ENCODE data around the gene LRRC71. TPM values are rescaled to one million over a fixed set of nuclear protein-coding genes. Genes with fewer than 3 reads are reported as not detected.
A peak's percentile ranks its signal among the peaks of the same experiment; 100 is the strongest.

The LRRC71 gene
- total RNA-seq, 2 donors from 2014 or later: not detected

GRCh38 chr1:156884560-156885184, 35.8 kb upstream of the LRRC71 start:
- H3K27me3 Mint-ChIP-seq: peaks cover 88% of the 10 kb centered on the region
- ATAC-seq (no peak), DNase-seq (no peak)
- H3K36me3 Mint-ChIP-seq (ENCODE audit: low read depth): peaks cover 7% of the 10 kb centered on the region
- no peak overlapping the region for H3K4me3 Mint-ChIP-seq
- no peak overlapping the region for H3K27ac Mint-ChIP-seq
- H3K4me1 Mint-ChIP-seq: peaks cover 13% of the 10 kb centered on the region
- no peaks in the 10 kb centered on the region for H3K9me3 ChIP-seq (ENCODE audit: control insufficient read depth, low read length, poor library complexity, severe bottlenecking)

DNA sequence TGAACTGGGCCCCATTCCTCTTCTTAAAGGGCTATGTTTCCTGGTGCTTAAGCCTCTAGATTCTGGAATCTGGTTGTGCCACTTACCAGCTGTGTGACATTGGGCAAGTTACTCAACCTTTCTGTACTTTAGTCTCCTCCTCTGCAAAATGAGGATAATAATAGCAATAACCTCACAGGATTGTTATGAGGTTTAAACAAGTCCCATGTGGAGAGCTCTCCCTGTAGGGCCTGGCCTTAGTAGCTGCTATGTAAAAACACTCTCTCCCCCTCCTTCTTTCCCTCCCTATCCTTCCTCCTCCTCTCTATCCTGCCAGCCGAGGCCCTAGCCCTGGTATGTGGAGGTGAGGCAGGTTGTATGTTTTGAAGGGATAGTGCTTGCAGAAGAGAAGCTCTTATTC, 35.1 kb upstream of the LRRC71 start:
- H3K9me3 ChIP-seq (ENCODE audit: control insufficient read depth, low read length, poor library complexity, severe bottlenecking): no peaks in the 10 kb centered on the region
- Mint-ChIP-seq H3K27ac (no peak overlapping the region), H3K27me3 (peaks cover 88% of the 10 kb centered on the region), H3K4me1 (peaks cover 17% of the 10 kb centered on the region), H3K36me3 (ENCODE audit: low read depth) (peaks cover 7% of the 10 kb centered on the region), H3K4me3 (no peak overlapping the region)
- ATAC-seq (no peak), DNase-seq (no peak)

DNA sequence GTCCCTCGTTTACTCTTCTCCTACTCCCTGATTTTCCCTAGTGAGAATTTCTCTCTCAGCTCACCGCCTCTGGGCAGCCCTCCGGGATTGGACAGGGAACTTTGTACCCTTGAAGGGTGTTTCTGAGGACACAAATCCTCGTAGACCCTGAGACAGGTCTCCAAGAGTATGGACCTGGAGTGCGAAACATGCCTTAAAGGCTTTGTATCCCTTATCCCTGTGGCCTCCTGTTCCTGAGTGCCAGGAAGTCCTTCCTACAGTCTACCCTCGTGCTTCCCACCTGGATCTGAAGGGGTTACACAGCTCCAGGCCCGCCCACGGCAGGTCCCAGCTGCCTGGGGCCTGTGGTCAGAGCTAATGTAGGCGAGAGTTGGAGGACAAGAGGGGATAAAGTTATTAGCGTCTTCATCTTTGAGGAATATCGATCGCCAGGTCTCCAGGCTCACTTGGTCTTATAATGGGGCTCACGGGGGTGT, 34.5 kb upstream of the LRRC71 start:
- no peaks in the 10 kb centered on the region for H3K9me3 ChIP-seq (ENCODE audit: control insufficient read depth, low read length, poor library complexity, severe bottlenecking)
- no peak overlapping the region for H3K27ac Mint-ChIP-seq
- no peak overlapping the region for H3K4me3 Mint-ChIP-seq
- H3K36me3 Mint-ChIP-seq (ENCODE audit: low read depth): peaks cover 7% of the 10 kb centered on the region
- H3K27me3 Mint-ChIP-seq: peaks cover 84% of the 10 kb centered on the region
- H3K4me1 Mint-ChIP-seq: peaks cover 19% of the 10 kb centered on the region
- no peak for ATAC-seq
- DNase-seq: no peak

- H3K27me3 Mint-ChIP-seq: peaks cover 76% of the 10 kb centered on the region
- H3K4me3 Mint-ChIP-seq: no peak overlapping the region
- no peak overlapping the region for H3K27ac Mint-ChIP-seq
These were observed 33.7 kb upstream of the LRRC71 start for GRCh38 chr1:156886583-156887281.

GRCh38 chr1:156887317-156887716, 33.1 kb upstream of the LRRC71 start:
- DNase-seq (no peak), ATAC-seq (no peak)
- H3K9me3 ChIP-seq (ENCODE audit: control insufficient read depth, low read length, poor library complexity, severe bottlenecking): no peaks in the 10 kb centered on the region
- H3K27me3 Mint-ChIP-seq: peaks cover 70% of the 10 kb centered on the region
- H3K36me3 Mint-ChIP-seq (ENCODE audit: low read depth): peaks cover 7% of the 10 kb centered on the region
- peaks cover 22% of the 10 kb centered on the region for H3K4me1 Mint-ChIP-seq
- no peak overlapping the region for H3K27ac Mint-ChIP-seq
- no peak overlapping the region for H3K4me3 Mint-ChIP-seq

More at GRCh38 chr1:156886583-156887281, 33.7 kb upstream of the LRRC71 start:
- H3K36me3 Mint-ChIP-seq (ENCODE audit: low read depth): peaks cover 7% of the 10 kb centered on the region
- no peak for ATAC-seq
- no peaks in the 10 kb centered on the region for H3K9me3 ChIP-seq (ENCODE audit: control insufficient read depth, low read length, poor library complexity, severe bottlenecking)
- H3K4me1 Mint-ChIP-seq: peaks cover 20% of the 10 kb centered on the region
- DNase-seq: no peak

DNA sequence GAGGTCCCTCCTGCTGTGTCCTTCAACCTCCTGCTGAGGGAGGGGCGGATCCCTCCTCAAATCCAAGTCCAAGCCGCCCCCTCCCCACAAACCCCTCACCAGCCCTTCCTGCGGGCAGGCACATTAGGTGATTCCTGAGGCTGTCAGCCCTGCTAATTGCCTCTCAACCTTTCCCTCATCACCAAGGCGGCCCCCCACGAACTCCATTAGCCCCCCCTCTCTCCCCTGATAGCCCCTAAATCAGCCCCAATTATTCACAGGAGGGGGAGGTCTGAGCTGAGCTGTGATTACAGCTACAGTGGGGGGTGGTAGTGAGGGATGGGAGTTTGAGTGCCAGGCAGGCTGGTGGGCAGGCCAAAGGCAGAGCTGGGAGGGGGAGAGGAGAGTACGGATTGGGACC, 32.7 kb upstream of the LRRC71 start:
- no peak for DNase-seq
- Mint-ChIP-seq H3K4me1 (peaks cover 23% of the 10 kb centered on the region), H3K4me3 (no peak overlapping the region)

GRCh38 chr1:156889802-156890580, 30.4 kb upstream of the LRRC71 start:
- Mint-ChIP-seq H3K36me3 (ENCODE audit: low read depth) (peaks cover 4% of the 10 kb centered on the region), H3K27me3 (peaks cover 56% of the 10 kb centered on the region), H3K27ac (peak overlapping the region; percentile 24), H3K4me1 (peaks cover 21% of the 10 kb centered on the region), H3K4me3 (peak overlapping the region; percentile 55)
- H3K9me3 ChIP-seq (ENCODE audit: control insufficient read depth, low read length, poor library complexity, severe bottlenecking): no peaks in the 10 kb centered on the region
- peak; percentile 27 for ATAC-seq
- DNase-seq: peak; percentile 26 to 35 (median 27)

More for the DNA sequence above, 32.7 kb upstream of the LRRC71 start:
- no peak for ATAC-seq
- Mint-ChIP-seq H3K27me3 (peaks cover 69% of the 10 kb centered on the region), H3K27ac (no peak overlapping the region), H3K36me3 (ENCODE audit: low read depth) (peaks cover 7% of the 10 kb centered on the region)
- H3K9me3 ChIP-seq (ENCODE audit: control insufficient read depth, low read length, poor library complexity, severe bottlenecking): no peaks in the 10 kb centered on the region

DNA sequence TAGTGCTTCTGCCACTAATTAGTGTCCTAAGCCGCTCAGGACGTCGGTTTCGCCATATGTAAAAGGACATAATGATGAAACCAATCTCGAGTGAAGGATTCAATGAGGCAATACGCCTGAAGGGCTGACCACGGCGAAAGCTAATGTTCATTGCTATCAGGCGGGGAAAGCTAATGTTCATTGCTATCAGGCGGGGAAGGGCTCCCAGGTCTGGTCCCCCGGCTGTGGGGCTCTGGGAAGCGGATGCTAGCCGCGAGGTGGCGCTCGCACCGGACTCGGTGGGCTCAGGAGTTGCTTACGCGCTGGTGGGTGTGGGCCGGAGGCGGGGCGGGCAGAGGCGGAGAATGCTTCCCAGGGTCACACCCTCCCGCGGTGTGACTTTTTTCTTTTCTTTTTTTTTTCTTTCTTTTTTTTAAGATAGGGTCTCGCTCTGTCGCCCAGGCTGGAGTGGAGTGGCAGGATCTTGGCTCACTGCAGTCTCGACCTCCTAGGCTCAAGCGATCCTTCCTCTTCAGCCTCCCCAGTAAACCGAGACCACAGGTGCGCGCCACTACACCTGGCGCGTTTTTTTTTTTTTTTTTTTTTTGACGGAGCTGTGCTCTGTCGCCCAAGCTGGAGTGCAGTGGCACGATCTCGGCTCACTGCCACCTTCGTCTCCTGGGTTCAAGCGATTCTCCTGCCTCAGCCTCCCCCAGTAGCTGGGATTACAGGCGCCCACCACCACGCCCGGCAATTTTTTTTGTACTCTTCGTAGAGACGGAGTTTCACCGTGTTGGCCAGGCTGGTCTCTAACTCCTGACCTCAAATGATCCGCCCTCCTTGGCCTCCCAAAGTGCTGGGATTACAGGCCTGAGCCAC, 28.0 kb upstream of the LRRC71 start:
- H3K27me3 Mint-ChIP-seq: peaks cover 53% of the 10 kb centered on the region
- H3K27ac Mint-ChIP-seq: no peak overlapping the region
- peaks cover 24% of the 10 kb centered on the region for H3K4me1 Mint-ChIP-seq
- peak overlapping the region; percentile 80 for H3K4me3 Mint-ChIP-seq
- H3K36me3 Mint-ChIP-seq (ENCODE audit: low read depth): peaks cover 4% of the 10 kb centered on the region
- DNase-seq: peak; percentile 73 to 78 (median 75)
- peak; percentile 96 for ATAC-seq
- H3K9me3 ChIP-seq (ENCODE audit: control insufficient read depth, low read length, poor library complexity, severe bottlenecking): no peaks in the 10 kb centered on the region

GRCh38 chr1:156893048-156893953, 27.1 kb upstream of the LRRC71 start, which contains the start of gene PEAR1:
Gene PEAR1, plus strand, starts transcription at chr1:156893718. Its CDS starts 10,209 bp downstream, at chr1:156903927.
- ATAC-seq (no peak), DNase-seq (no peak)
- Mint-ChIP-seq H3K36me3 (ENCODE audit: low read depth) (peaks cover 4% of the 10 kb centered on the region), H3K27ac (no peak within 1 kb of the TSS), H3K4me1 (peaks cover 28% of the 10 kb centered on the region), H3K4me3 (peak within 1 kb of the TSS; percentile 80), H3K27me3 (peaks cover 57% of the 10 kb centered on the region)
- no peaks in the 10 kb centered on the region for H3K9me3 ChIP-seq (ENCODE audit: control insufficient read depth, low read length, poor library complexity, severe bottlenecking)

- peaks cover 57% of the 10 kb centered on the region for H3K27me3 Mint-ChIP-seq
- H3K27ac Mint-ChIP-seq: no peak overlapping the region
- peak overlapping the region; percentile 47 for H3K4me3 Mint-ChIP-seq
- H3K36me3 Mint-ChIP-seq (ENCODE audit: low read depth): peaks cover 4% of the 10 kb centered on the region
- ATAC-seq: no peak
- H3K4me1 Mint-ChIP-seq: peaks cover 32% of the 10 kb centered on the region
- H3K9me3 ChIP-seq (ENCODE audit: control insufficient read depth, low read length, poor library complexity, severe bottlenecking): no peaks in the 10 kb centered on the region
- no peak for DNase-seq
These were observed 26.4 kb upstream of the LRRC71 start for GRCh38 chr1:156894001-156894400.

GRCh38 chr1:156894711-156895454, 25.5 kb upstream of the LRRC71 start:
- DNase-seq (no peak), ATAC-seq (no peak)
- Mint-ChIP-seq H3K4me3 (no peak overlapping the region), H3K27me3 (peaks cover 53% of the 10 kb centered on the region), H3K4me1 (peaks cover 29% of the 10 kb centered on the region), H3K36me3 (ENCODE audit: low read depth) (peaks cover 3% of the 10 kb centered on the region), H3K27ac (no peak overlapping the region)
- no peaks in the 10 kb centered on the region for H3K9me3 ChIP-seq (ENCODE audit: control insufficient read depth, low read length, poor library complexity, severe bottlenecking)

All from T-helper 17 cell (primary cell).